GM21737 (cell line): Measurements from ENCODE around the gene HBB.
"Not testable (repeated sequence)": the region's sequence is repeated elsewhere in the genome, so short reads cannot be mapped to it uniquely, and the experiment has no call there.

Experiments
- ATAC-seq: cut with Tn5 transposase; IDR thresholded peaks from one replicate; pipeline ENCODE4 v1.9.1; 2021; ENCODE audit warnings: mild to moderate bottlenecking, moderate library complexity; ENCODE audit not compliant: unreplicated experiment

The HBB gene

GRCh38 chr11:5226732-5227310 is at the start of gene HBB:
Gene HBB (minus strand): TSS chr11:5227071. CDS start chr11:5227021, 50 bp downstream.
- ATAC-seq = no peak

GRCh38 chr11:5275369-5276110 is 48.7 kb upstream of the HBB start:
- no peak for ATAC-seq

- no peak for ATAC-seq
These were observed 47.5 kb upstream of the HBB start for GRCh38 chr11:5274395-5274794.

- no peak for ATAC-seq
These were observed 45.6 kb upstream of the HBB start for GRCh38 chr11:5272395-5273017.

GRCh38 chr11:5269715-5270147 is 42.9 kb upstream of the HBB start, which contains the start of gene HBE1:
Gene HBE1 (minus strand): TSS chr11:5269945. CDS start chr11:5269890, 55 bp downstream.
- ATAC-seq = no peak

GRCh38 chr11:5267033-5267563 is 40.2 kb upstream of the HBB start:
- no peak for ATAC-seq

GRCh38 chr11:5266609-5267008 is 39.7 kb upstream of the HBB start:
- no peak for ATAC-seq

GRCh38 chr11:5265832-5266231 is 39.0 kb upstream of the HBB start:
- no peak for ATAC-seq

GRCh38 chr11:5258543-5259262 is 31.8 kb upstream of the HBB start:
- ATAC-seq = no peak

GRCh38 chr11:5257296-5257695 is 30.4 kb upstream of the HBB start:
- no peak for ATAC-seq

- ATAC-seq = not testable (repeated sequence)
These were observed 28.0 kb upstream of the HBB start, which contains the start of gene HBG2 for GRCh38 chr11:5254646-5255413. Gene HBG2 (minus strand): TSS chr11:5254781. CDS start chr11:5254728, 53 bp downstream.

- ATAC-seq = not testable (repeated sequence)
These were observed 27.2 kb upstream of the HBB start for GRCh38 chr11:5254023-5254422.

- not testable (repeated sequence) for ATAC-seq
These were observed 26.6 kb upstream of the HBB start for GRCh38 chr11:5253440-5253839.

GRCh38 chr11:5252919-5253265 is 26.0 kb upstream of the HBB start:
- no peak for ATAC-seq

GRCh38 chr11:5252192-5252918 is 25.5 kb upstream of the HBB start:
- ATAC-seq = no peak

- ATAC-seq = no peak
These were observed 24.9 kb upstream of the HBB start for GRCh38 chr11:5251746-5252145.

- ATAC-seq = no peak
These were observed 23.8 kb upstream of the HBB start for GRCh38 chr11:5250543-5251204.

- ATAC-seq = not testable (repeated sequence)
These were observed 23.0 kb upstream of the HBB start, which contains the start of gene HBG1 for GRCh38 chr11:5249807-5250396. Gene HBG1 (minus strand): TSS chr11:5249857. CDS start chr11:5249804, 53 bp downstream.

- ATAC-seq = not testable (repeated sequence)
These were observed 21.6 kb upstream of the HBB start for GRCh38 chr11:5248498-5248897.
